ENCODE results near the gene TRIM31. TPM values are rescaled to one million over a fixed set of nuclear protein-coding genes. Genes with fewer than 3 reads are reported as not detected.

The TRIM31 gene
- total and polyA plus RNA-seq, 2 donors (not counting 1 experiment from before 2014, with no cell fraction given): not detected

DNA sequence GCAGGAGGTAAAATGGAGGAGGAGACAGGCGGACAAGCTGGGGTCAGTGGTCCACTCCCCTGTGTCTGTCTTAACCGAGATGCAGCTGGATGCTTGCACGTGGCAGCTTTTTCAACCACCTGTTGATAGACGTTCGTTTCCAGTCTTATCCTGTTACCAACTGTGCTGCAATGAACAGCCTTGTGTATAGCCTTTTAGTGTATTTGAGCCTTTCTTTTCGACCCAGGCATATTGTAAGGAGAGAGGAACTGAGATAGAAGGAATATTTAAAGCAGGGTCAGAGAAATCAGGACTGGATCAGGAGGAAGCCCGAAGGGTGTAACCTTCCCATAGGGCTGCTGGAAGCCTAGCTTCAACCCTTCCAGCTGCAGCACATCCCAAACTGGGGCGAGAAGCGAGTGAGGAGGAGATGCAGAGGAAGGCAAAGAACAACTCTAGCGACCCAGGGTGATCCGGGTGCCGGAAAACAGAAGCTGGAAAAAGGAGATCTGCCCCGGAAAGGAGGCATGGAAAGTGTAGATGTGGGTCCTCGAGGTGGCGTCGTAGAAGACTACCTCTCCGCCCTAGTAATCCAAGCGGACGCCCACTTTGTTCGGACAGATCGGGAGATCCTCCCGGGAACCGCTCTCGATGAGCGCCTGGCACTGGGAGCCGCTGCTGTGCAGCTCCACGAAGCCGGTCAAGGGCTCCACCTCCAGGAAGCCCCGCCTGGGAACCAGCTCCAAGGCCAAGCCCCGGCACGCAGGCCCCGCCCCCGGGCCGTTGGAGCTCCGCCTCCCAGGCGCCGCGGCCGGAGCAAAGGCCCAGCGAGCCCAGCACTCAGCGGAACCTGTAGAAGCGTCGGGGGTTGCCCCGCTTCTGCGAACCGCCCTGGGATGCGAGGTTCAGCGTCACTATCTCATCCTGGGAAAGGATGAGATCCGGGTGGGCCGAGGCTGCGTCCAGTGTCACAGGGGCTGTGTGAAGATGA is 11.2 kb downstream of the TRIM31 start:
- Histone ChIP-seq H3K4me2 (ENCODE audit: extremely low read depth, insufficient read depth, low read length) (peak overlapping the region; percentile 85), H3K36me3 (ENCODE audit: control insufficient read depth, insufficient read depth, low read length) (no peaks in the 10 kb centered on the region), H3K27me3 (ENCODE audit: control insufficient read depth, insufficient read depth, low read length) (peaks cover 38% of the 10 kb centered on the region), H3K9ac (ENCODE audit: insufficient read depth, low read length) (no peak overlapping the region), H3K27ac (ENCODE audit: insufficient read depth, low read length) (no peak overlapping the region), H3K79me2 (ENCODE audit: control insufficient read depth, insufficient read depth, low read length) (no peaks in the 10 kb centered on the region), H2AFZ (ENCODE audit: low read length) (peak overlapping the region; percentile 91), H3K9me3 (ENCODE audit: control insufficient read depth, insufficient read depth, low read depth, low read length) (no peaks in the 10 kb centered on the region), H3K4me3 (replicated peaks in 1 of 4; ENCODE audit: control extremely low read depth in 1 of 4, insufficient read depth in 1 of 4, low read depth in 3 of 4, low read length in 4 of 4) (peak overlapping the region; percentile 12 to 53 (median 32)), H3K4me1 (ENCODE audit: control insufficient read depth, extremely low read depth, insufficient read depth, low read length) (peaks cover 3% of the 10 kb centered on the region), H4K20me1 (ENCODE audit: control insufficient read depth, extremely low read depth, insufficient read depth, low read length) (no peaks in the 10 kb centered on the region)
- DNase-seq (ENCODE audit: low read depth in 2 of 2): peak; percentile 74 to 75
- TF ChIP-seq, protein P1, sequence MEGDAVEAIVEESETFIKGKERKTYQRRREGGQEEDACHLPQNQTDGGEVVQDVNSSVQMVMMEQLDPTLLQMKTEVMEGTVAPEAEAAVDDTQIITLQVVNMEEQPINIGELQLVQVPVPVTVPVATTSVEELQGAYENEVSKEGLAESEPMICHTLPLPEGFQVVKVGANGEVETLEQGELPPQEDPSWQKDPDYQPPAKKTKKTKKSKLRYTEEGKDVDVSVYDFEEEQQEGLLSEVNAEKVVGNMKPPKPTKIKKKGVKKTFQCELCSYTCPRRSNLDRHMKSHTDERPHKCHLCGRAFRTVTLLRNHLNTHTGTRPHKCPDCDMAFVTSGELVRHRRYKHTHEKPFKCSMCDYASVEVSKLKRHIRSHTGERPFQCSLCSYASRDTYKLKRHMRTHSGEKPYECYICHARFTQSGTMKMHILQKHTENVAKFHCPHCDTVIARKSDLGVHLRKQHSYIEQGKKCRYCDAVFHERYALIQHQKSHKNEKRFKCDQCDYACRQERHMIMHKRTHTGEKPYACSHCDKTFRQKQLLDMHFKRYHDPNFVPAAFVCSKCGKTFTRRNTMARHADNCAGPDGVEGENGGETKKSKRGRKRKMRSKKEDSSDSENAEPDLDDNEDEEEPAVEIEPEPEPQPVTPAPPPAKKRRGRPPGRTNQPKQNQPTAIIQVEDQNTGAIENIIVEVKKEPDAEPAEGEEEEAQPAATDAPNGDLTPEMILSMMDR (conservative IDR thresholded peaks at IDR 0.05 in 1 of 2, IDR thresholded peaks at IDR 0.05 in 1 of 2; ENCODE audit: low read depth in 1 of 2, low read length in 2 of 2): peak in 1 of 2 donors; percentile 17
- peak; percentile 75 for TF ChIP-seq EZH2 (IDR thresholded peaks at IDR 0.05; ENCODE audit: low read length, missing control alignments)

DNA sequence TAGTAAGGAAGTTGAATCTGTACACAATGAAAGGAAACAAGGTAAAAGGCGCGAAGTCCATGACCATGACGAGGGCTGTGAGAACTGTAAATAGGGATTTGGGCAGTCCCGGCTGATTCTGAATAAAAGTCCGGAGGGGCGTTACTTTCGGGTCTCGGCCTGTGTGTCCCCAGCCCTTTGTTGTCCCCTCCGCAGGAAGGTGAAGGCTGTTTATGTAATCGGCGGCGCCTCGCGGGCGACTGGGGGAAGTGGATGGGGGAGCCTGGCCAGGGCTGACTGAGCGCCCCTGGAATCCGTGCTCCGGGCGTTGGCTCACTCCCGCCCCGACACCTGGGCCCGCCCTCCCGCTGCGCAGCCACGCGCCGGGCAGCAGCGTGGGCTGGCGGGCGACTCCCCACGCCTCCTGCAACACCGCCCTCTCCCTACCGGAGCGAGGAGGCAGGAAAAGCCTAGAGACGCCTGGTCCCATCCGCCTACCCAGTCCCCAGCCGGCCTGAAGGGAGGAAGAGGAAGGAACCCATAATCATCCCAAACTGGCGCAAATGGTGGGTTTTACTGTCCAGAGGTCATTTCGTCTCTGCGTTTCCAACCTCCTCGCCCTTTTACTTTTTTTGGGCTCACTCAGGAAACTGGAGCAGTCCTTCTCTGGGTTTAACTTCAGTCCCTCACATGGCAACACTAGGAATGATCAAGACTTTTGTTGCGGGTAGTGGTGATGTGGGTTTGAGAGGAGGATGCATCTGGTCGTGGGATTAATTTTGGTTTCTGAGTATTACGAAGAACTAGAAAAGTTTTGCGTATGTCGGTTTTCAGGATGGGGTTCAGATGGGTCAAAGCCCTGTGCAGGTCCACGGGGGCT is 12.1 kb downstream of the TRIM31 start:
- Histone ChIP-seq H3K27me3 (ENCODE audit: control insufficient read depth, insufficient read depth, low read length) (peaks cover 39% of the 10 kb centered on the region), H3K9ac (ENCODE audit: insufficient read depth, low read length) (no peak overlapping the region), H4K20me1 (ENCODE audit: control insufficient read depth, extremely low read depth, insufficient read depth, low read length) (no peaks in the 10 kb centered on the region)

More for the DNA sequence above, 12.1 kb downstream of the TRIM31 start:
- Histone ChIP-seq H3K9me3 (ENCODE audit: control insufficient read depth, insufficient read depth, low read depth, low read length) (no peaks in the 10 kb centered on the region), H3K4me1 (ENCODE audit: control insufficient read depth, extremely low read depth, insufficient read depth, low read length) (peaks cover 3% of the 10 kb centered on the region), H3K36me3 (ENCODE audit: control insufficient read depth, insufficient read depth, low read length) (no peaks in the 10 kb centered on the region), H3K4me3 (replicated peaks in 1 of 4; ENCODE audit: control extremely low read depth in 1 of 4, insufficient read depth in 1 of 4, low read depth in 3 of 4, low read length in 4 of 4) (peak overlapping the region in 1 of 4 experiments; percentile 22), H3K4me2 (ENCODE audit: extremely low read depth, insufficient read depth, low read length) (peak overlapping the region; percentile 73), H3K27ac (ENCODE audit: insufficient read depth, low read length) (no peak overlapping the region), H3K79me2 (ENCODE audit: control insufficient read depth, insufficient read depth, low read length) (no peaks in the 10 kb centered on the region), H2AFZ (ENCODE audit: low read length) (no peak overlapping the region)
- no peak for DNase-seq (ENCODE audit: low read depth in 2 of 2)
- TF ChIP-seq, protein P1 (conservative IDR thresholded peaks at IDR 0.05 in 1 of 2, IDR thresholded peaks at IDR 0.05 in 1 of 2; ENCODE audit: low read depth in 1 of 2, low read length in 2 of 2): no peak
- TF ChIP-seq EZH2 (IDR thresholded peaks at IDR 0.05; ENCODE audit: low read length, missing control alignments): peak; percentile 89

Data from fibroblast of lung (primary cell).